ENCODE data around the gene CDC42BPA.

GRCh38 chr1:227317523-227318015 lies 723 bp downstream of the CDC42BPA start:
- TF ChIP-seq JUND (IDR thresholded peaks at IDR 0.05) = no peak
- no peak for TF ChIP-seq GABPA (IDR thresholded peaks at IDR 0.05; ENCODE audit: low read depth)
- TF ChIP-seq EP300 (IDR thresholded peaks at IDR 0.05; ENCODE audit: borderline replicate concordance in 1 of 2, low read depth in 1 of 2, low read length in 1 of 2) = no peak
